PFSK-1 (cell line): ENCODE measurements around the gene IGF1R.

Experiments
- POLR2AphosphoS5 ChIP-seq: IDR thresholded peaks from 2 replicates; pipeline ENCODE4 v1.6.1; 2012; ENCODE audit warnings: low read depth, mild to moderate bottlenecking, control low read depth, low read length, moderate library complexity
- SIN3A ChIP-seq: IDR thresholded peaks from 2 replicates; pipeline ENCODE4 v1.6.1; 2012; ENCODE audit warnings: mild to moderate bottlenecking, low read length, moderate library complexity, borderline replicate concordance; ENCODE audit not compliant: insufficient read depth
- TAF1 ChIP-seq: IDR thresholded peaks from 2 replicates; pipeline ENCODE4 v1.6.1; 2012; ENCODE audit warnings: low read length, control low read depth, borderline replicate concordance; ENCODE audit not compliant: insufficient read depth
- TF ChIP-seq, protein P1 (sequence below), 2 experiments: IDR thresholded peaks; 2 replicates each; pipeline versions ENCODE4 v1.6.1 to v1.8.0; 2011 to 2012; ENCODE audit warnings: low read depth in 2 of 2, low read length in 2 of 2, control low read depth in 1 of 2, inconsistent platforms in 1 of 2, mild to moderate bottlenecking in 1 of 2, moderate library complexity in 1 of 2; ENCODE audit not compliant: insufficient read depth in 1 of 2

- TF ChIP-seq TAF1 (no peak), POLR2AphosphoS5 (no peak), SIN3A (no peak)
- TF ChIP-seq, protein P1, sequence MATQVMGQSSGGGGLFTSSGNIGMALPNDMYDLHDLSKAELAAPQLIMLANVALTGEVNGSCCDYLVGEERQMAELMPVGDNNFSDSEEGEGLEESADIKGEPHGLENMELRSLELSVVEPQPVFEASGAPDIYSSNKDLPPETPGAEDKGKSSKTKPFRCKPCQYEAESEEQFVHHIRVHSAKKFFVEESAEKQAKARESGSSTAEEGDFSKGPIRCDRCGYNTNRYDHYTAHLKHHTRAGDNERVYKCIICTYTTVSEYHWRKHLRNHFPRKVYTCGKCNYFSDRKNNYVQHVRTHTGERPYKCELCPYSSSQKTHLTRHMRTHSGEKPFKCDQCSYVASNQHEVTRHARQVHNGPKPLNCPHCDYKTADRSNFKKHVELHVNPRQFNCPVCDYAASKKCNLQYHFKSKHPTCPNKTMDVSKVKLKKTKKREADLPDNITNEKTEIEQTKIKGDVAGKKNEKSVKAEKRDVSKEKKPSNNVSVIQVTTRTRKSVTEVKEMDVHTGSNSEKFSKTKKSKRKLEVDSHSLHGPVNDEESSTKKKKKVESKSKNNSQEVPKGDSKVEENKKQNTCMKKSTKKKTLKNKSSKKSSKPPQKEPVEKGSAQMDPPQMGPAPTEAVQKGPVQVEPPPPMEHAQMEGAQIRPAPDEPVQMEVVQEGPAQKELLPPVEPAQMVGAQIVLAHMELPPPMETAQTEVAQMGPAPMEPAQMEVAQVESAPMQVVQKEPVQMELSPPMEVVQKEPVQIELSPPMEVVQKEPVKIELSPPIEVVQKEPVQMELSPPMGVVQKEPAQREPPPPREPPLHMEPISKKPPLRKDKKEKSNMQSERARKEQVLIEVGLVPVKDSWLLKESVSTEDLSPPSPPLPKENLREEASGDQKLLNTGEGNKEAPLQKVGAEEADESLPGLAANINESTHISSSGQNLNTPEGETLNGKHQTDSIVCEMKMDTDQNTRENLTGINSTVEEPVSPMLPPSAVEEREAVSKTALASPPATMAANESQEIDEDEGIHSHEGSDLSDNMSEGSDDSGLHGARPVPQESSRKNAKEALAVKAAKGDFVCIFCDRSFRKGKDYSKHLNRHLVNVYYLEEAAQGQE (IDR thresholded peaks at IDR 0.05; ENCODE audit: insufficient read depth in 1 of 2, low read depth in 2 of 2, low read length in 2 of 2), result no peak
These were observed 181.8 kb downstream of the IGF1R start for GRCh38 chr15:98830034-98830634.
